ENCODE measurements around the gene RABGAP1L. TPM values are rescaled to one million over a fixed set of nuclear protein-coding genes. Genes with fewer than 3 reads are reported as not detected.

Gene RABGAP1L
- total RNA-seq, 3 donors from 2014 or later = 46.1 to 74.7 (median 59.2) TPM

GRCh38 chr1:175034775-175035174, 875.5 kb downstream of the RABGAP1L start:
- no peak for TF ChIP-seq CTCF (IDR thresholded peaks at IDR 0.05)
- H3K9me3 ChIP-seq = no peaks in the 10 kb centered on the region
- no peaks in the 10 kb centered on the region for H3K36me3 ChIP-seq (ENCODE audit: low read depth)
- H3K4me3 ChIP-seq = no peak overlapping the region
- DNase-seq = no peak
- intact Hi-C loops (cut with DNase I, micrococcal nuclease) = loop anchor here (10.0 kb wide), 1 partner anchor 90 kb away; no protein-coding TSS in a partner anchor
- ATAC-seq = no peak
- H3K4me1 ChIP-seq (ENCODE audit: low read depth) = no peaks in the 10 kb centered on the region

- ATAC-seq (no peak), DNase-seq (no peak)
- Histone ChIP-seq H3K36me3 (ENCODE audit: low read depth) (no peaks in the 10 kb centered on the region), H3K4me3 (no peak overlapping the region), H3K4me1 (ENCODE audit: low read depth) (no peaks in the 10 kb centered on the region), H3K9me3 (no peaks in the 10 kb centered on the region)
- intact Hi-C loops (cut with DNase I, micrococcal nuclease) = loop anchor here (10.0 kb wide), 1 partner anchor 89 kb away; no protein-coding TSS in a partner anchor
- TF ChIP-seq CTCF (IDR thresholded peaks at IDR 0.05) = no peak
Measured at GRCh38 chr1:175035865-175036264, 876.5 kb downstream of the RABGAP1L start.

- Histone ChIP-seq H3K36me3 (ENCODE audit: low read depth) (no peaks in the 10 kb centered on the region), H3K4me3 (no peak overlapping the region), H3K4me1 (ENCODE audit: low read depth) (no peaks in the 10 kb centered on the region), H3K9me3 (no peaks in the 10 kb centered on the region)
- ATAC-seq (no peak), DNase-seq (no peak)
- intact Hi-C loops (cut with DNase I, micrococcal nuclease) = loop anchor here (10.0 kb wide), 1 partner anchor 88 kb away; no protein-coding TSS in a partner anchor
- TF ChIP-seq CTCF (IDR thresholded peaks at IDR 0.05) = no peak
Measured at GRCh38 chr1:175036476-175036875, 877.2 kb downstream of the RABGAP1L start.

GRCh38 chr1:175037416-175037815, 878.1 kb downstream of the RABGAP1L start:
- intact Hi-C loops (cut with DNase I, micrococcal nuclease) = loop anchor here (10.0 kb wide), 1 partner anchor 87 kb away; no protein-coding TSS in a partner anchor
- no peak for DNase-seq

GRCh38 chr1:175040324-175040879, 881.1 kb downstream of the RABGAP1L start:
- Histone ChIP-seq H3K4me1 (ENCODE audit: low read depth) (no peaks in the 10 kb centered on the region), H3K36me3 (ENCODE audit: low read depth) (no peaks in the 10 kb centered on the region), H3K4me3 (no peak overlapping the region), H3K9me3 (no peaks in the 10 kb centered on the region)
- no peak for ATAC-seq
- DNase-seq = no peak
- intact Hi-C loops (cut with DNase I, micrococcal nuclease) = no loop called here
- TF ChIP-seq CTCF (IDR thresholded peaks at IDR 0.05) = no peak

More at GRCh38 chr1:175037416-175037815, 878.1 kb downstream of the RABGAP1L start:
- TF ChIP-seq CTCF (IDR thresholded peaks at IDR 0.05) = no peak
- H3K4me1 ChIP-seq (ENCODE audit: low read depth) = no peaks in the 10 kb centered on the region
- no peaks in the 10 kb centered on the region for H3K36me3 ChIP-seq (ENCODE audit: low read depth)
- no peak for ATAC-seq
- H3K9me3 ChIP-seq = no peaks in the 10 kb centered on the region
- no peak overlapping the region for H3K4me3 ChIP-seq

Measured in mucosa of descending colon (tissue), 3 donors.